GM23338 (cell line): Measurements from ENCODE around the gene AATF. TPM values are rescaled to one million over a fixed set of nuclear protein-coding genes. Genes with fewer than 3 reads are reported as not detected.

Experiments used
- ATAC-seq: fragments of 200-7000 bp; cut with Tn5 transposase; 3 replicates; pipeline ENCODE4 v1.9.1; 2020
- DNase-seq: peaks from one replicate; pipeline ENCODE4 v3.0.0-alpha.2; 2015; ENCODE audit warnings: low spot score
- H2AFZ ChIP-seq: fragments of 200-600 bp; sonication (generic); 2 replicates; pipeline ENCODE4 v1.8.0; 2016; ENCODE audit warnings: antibody characterized with exemption, mild to moderate bottlenecking, moderate library complexity
- H3F3A ChIP-seq: fragments of 200-600 bp; sonication (generic); replicated peaks from 2 replicates; pipeline ENCODE4 v1.8.0; 2017; ENCODE audit warnings: antibody characterized with exemption, mixed run types, low read depth
- H3K27ac ChIP-seq: fragments of 200-600 bp; sonication (generic); 2 replicates; pipeline ENCODE4 v1.6.1; 2016; ENCODE audit warnings: low read depth
- H3K27me3 ChIP-seq: fragments of 200-600 bp; sonication (generic); 2 replicates; pipeline ENCODE4 v1.8.0; 2016; ENCODE audit warnings: mild to moderate bottlenecking, mixed run types, moderate library complexity; ENCODE audit not compliant: insufficient read depth
- H3K36me3 ChIP-seq: fragments of 200-600 bp; sonication (generic); 2 replicates; pipeline ENCODE4 v1.8.0; 2016; ENCODE audit warnings: mild to moderate bottlenecking; ENCODE audit not compliant: insufficient read depth
- H3K4me1 ChIP-seq: fragments of 200-600 bp; sonication (generic); 2 replicates; pipeline ENCODE4 v1.8.0; 2016; ENCODE audit warnings: mild to moderate bottlenecking, moderate library complexity; ENCODE audit not compliant: insufficient read depth
- H3K4me2 ChIP-seq: fragments of 200-600 bp; sonication (generic); 2 replicates; pipeline ENCODE4 v1.7.1; 2017; ENCODE audit warnings: mixed run types
- H3K4me3 ChIP-seq: fragments of 200-600 bp; sonication (generic); 2 replicates; pipeline ENCODE4 v1.6.1; 2016; ENCODE audit warnings: mixed run types
- H3K79me2 ChIP-seq: fragments of 200-600 bp; sonication (generic); replicated peaks from 2 replicates; pipeline ENCODE4 v1.8.0; 2017; ENCODE audit warnings: mild to moderate bottlenecking; ENCODE audit not compliant: insufficient read depth
- H3K9me2 ChIP-seq: fragments of 200-600 bp; sonication (generic); 2 replicates; pipeline ENCODE4 v1.8.0; 2017; ENCODE audit not compliant: insufficient read depth
- H4K20me1 ChIP-seq: fragments of 200-600 bp; sonication (generic); replicated peaks from 2 replicates; pipeline ENCODE4 v1.8.0; 2017; ENCODE audit warnings: mild to moderate bottlenecking; ENCODE audit not compliant: insufficient read depth
- H3K27ac Mint-ChIP-seq: 2 replicates; pipeline ENCODE4 v1.8.0; 2020; ENCODE audit warnings: inconsistent platforms, mild to moderate bottlenecking, moderate library complexity, mixed read lengths
- H3K27me3 Mint-ChIP-seq: 3 replicates; pipeline ENCODE4 v1.8.0; 2022; ENCODE audit warnings: low read depth, mild to moderate bottlenecking, moderate library complexity, mixed read lengths, inconsistent platforms; ENCODE audit not compliant: insufficient read depth, poor library complexity
- H3K36me3 Mint-ChIP-seq: 3 replicates; pipeline ENCODE4 v1.8.0; 2021; ENCODE audit warnings: low read depth, mild to moderate bottlenecking, inconsistent platforms, moderate library complexity, mixed read lengths
- H3K4me1 Mint-ChIP-seq: 3 replicates; pipeline ENCODE4 v1.8.0; 2020; ENCODE audit warnings: mild to moderate bottlenecking, inconsistent platforms, mixed read lengths
- H3K4me3 Mint-ChIP-seq: 3 replicates; pipeline ENCODE4 v1.8.0; 2021; ENCODE audit warnings: moderate library complexity, mild to moderate bottlenecking, inconsistent platforms, mixed read lengths
- H3K9me3 Mint-ChIP-seq: 3 replicates; pipeline ENCODE4 v1.8.0; 2020; ENCODE audit warnings: moderate library complexity, mild to moderate bottlenecking, inconsistent platforms, mixed read lengths
- CREB1 ChIP-seq: fragments of 250-450 bp; sonication (Bioruptor Pico); IDR thresholded peaks from 2 replicates; pipeline ENCODE4 v1.5.0; 2020; ENCODE audit warnings: low read depth, mild to moderate bottlenecking, moderate library complexity
- CTCF ChIP-seq, 2 experiments: fragments of 200-600 bp in 1 of 2; sonication (generic) in 1 of 2; conservative IDR thresholded peaks; 2 replicates each; pipeline versions ENCODE4 v1.5.1 to v1.6.1; 2016 to 2017; ENCODE audit warnings: antibody characterized with exemption in 2 of 2, low read depth in 2 of 2, mild to moderate bottlenecking in 2 of 2, moderate library complexity in 1 of 2
- ETS1 ChIP-seq: IDR thresholded peaks from 2 replicates; pipeline ENCODE4 v1.6.1; 2016; ENCODE audit warnings: antibody characterized with exemption
- EZH2 ChIP-seq: fragments of 200-600 bp; sonication (generic); IDR thresholded peaks from one replicate; pipeline ENCODE4 v1.8.0; 2017; ENCODE audit warnings: antibody characterized with exemption, mild to moderate bottlenecking, low read depth; ENCODE audit not compliant: unreplicated experiment
- EZH2phosphoT487 ChIP-seq: fragments of 200-600 bp; sonication (generic); IDR thresholded peaks from one replicate; pipeline ENCODE4 v1.8.1; 2018; ENCODE audit warnings: antibody characterized with exemption; ENCODE audit not compliant: unreplicated experiment
- JUNB ChIP-seq: IDR thresholded peaks from one replicate; pipeline ENCODE4 v1.6.1; 2016; ENCODE audit warnings: antibody characterized with exemption; ENCODE audit not compliant: unreplicated experiment
- NANOG ChIP-seq: IDR thresholded peaks from 2 replicates; pipeline ENCODE4 v1.6.1; 2016; ENCODE audit warnings: antibody characterized with exemption, borderline replicate concordance
- POLR2AphosphoS5 ChIP-seq: IDR thresholded peaks from 2 replicates; pipeline ENCODE4 v1.6.1; 2016; ENCODE audit warnings: antibody characterized with exemption, low read depth
- REST ChIP-seq: IDR thresholded peaks from one replicate; pipeline ENCODE4 v1.6.1; 2018; ENCODE audit warnings: antibody characterized with exemption; ENCODE audit not compliant: unreplicated experiment
- STAT1 ChIP-seq: IDR thresholded peaks from one replicate; pipeline ENCODE4 v1.6.1; 2016; ENCODE audit warnings: antibody characterized with exemption; ENCODE audit not compliant: unreplicated experiment
- ZNF114 ChIP-seq: fragments of 250-450 bp; sonication (Bioruptor Pico); IDR thresholded peaks from 2 replicates; pipeline ENCODE4 v1.5.0; 2020; ENCODE audit warnings: mild to moderate bottlenecking, moderate library complexity
- ZNF331 ChIP-seq: fragments of 250-450 bp; sonication (Bioruptor Pico); IDR thresholded peaks from 2 replicates; pipeline ENCODE4 v1.5.0; 2020; ENCODE audit warnings: low read depth, mild to moderate bottlenecking, moderate library complexity
- ZNF462 ChIP-seq: fragments of 250-450 bp; sonication (Bioruptor Pico); IDR thresholded peaks from 2 replicates; pipeline ENCODE4 v1.5.0; 2020; ENCODE audit warnings: mild to moderate bottlenecking, moderate library complexity
- polyA plus RNA-seq: library from polyadenylated mRNA; unstranded; fragments of >200 nt; fragmentation: Nextera tagmentation; extraction: Ambion mirVana; gene quantifications from 2 replicates; pipeline ENCODE4 v1.2.1, GENCODE V29; 2016
- total RNA-seq: library from RNA; depleted of rRNA; stranded (reverse); fragments of >200 nt; shearing (Covaris generic); gene quantifications from 2 replicates; pipeline ENCODE4 v1.2.3, GENCODE V29; 2014

AATF gene
- total and polyA plus RNA-seq, 2 experiments from 2014 or later: 40.2 to 71.2 TPM

DNA sequence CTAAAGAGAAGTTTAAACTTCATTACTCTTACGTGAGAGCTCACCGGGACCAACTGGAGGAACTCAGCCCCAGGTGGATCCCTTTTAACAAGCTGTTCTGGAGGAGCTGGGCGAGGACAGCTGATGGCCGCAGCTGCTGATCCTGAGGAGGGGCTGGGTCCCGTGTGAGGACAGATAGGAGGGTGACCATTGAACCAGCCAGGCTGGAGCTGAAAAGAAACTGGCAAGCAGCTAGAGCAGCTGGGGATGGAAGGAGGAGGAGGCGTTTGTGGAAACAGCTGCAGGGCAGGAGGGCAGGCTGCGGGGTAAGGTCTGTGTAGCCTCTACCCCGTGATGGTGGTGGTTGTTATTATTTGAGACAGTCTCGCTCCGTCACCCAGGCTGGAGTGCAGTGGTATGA is 119.5 kb downstream of the AATF start:
- Mint-ChIP-seq H3K36me3 (peaks cover 16% of the 10 kb centered on the region; the same call in 2 of the 3 replicates), H3K27ac (peak overlapping the region; percentile 94), H3K27me3 (peaks cover 12% of the 10 kb centered on the region), H3K4me1 (peaks cover 51% of the 10 kb centered on the region), H3K9me3 (peaks cover 14% of the 10 kb centered on the region; the same call in 2 of the 3 replicates), H3K4me3 (no peak overlapping the region)
- peaks cover 8% of the 10 kb centered on the region for H3F3A ChIP-seq
- H3K36me3 ChIP-seq: no peaks in the 10 kb centered on the region
- H3K27ac ChIP-seq: no peak overlapping the region
- DNase-seq (no peak), ATAC-seq (no peak)
- no peak overlapping the region; the same call in 1 of the 2 replicates for H3K4me3 ChIP-seq
- no peak for TF ChIP-seq ZNF331 (CRISPR knock-in tag)
- TF ChIP-seq ETS1: no peak
- TF ChIP-seq EZH2: no peak
- no peak for TF ChIP-seq REST
- TF ChIP-seq NANOG: no peak
- TF ChIP-seq ZNF114 (CRISPR knock-in tag): no peak
- TF ChIP-seq ZNF462 (CRISPR knock-in tag): no peak
- no peak for TF ChIP-seq CREB1
- no peak for TF ChIP-seq STAT1
- no peak for TF ChIP-seq CTCF (conservative IDR thresholded peaks at IDR 0.05; ENCODE audit: low read depth in 2 of 2)
- no peak for TF ChIP-seq JUNB
- TF ChIP-seq EZH2phosphoT487: no peak
- TF ChIP-seq POLR2AphosphoS5: no peak
- peak overlapping the region; percentile 84; the same call in 1 of the 2 replicates for H2AFZ ChIP-seq
- H3K9me2 ChIP-seq: no peaks in the 10 kb centered on the region
- H3K27me3 ChIP-seq: no peaks in the 10 kb centered on the region; the same call in 1 of the 2 replicates
- H3K4me2 ChIP-seq: peak overlapping the region; percentile 68
- peaks cover 51% of the 10 kb centered on the region for H3K4me1 ChIP-seq
- no peaks in the 10 kb centered on the region for H3K79me2 ChIP-seq
- no peaks in the 10 kb centered on the region for H4K20me1 ChIP-seq
